Ammon's horn (tissue), 1 donor: Measurements from ENCODE around the gene ARHGAP27.
"Not testable (repeated sequence)": the region's sequence is repeated elsewhere in the genome, so short reads cannot be mapped to it uniquely, and the experiment has no call there.

Source experiments
- DNase-seq: peaks from one replicate; pipeline ENCODE4 v3.0.0-alpha.2; 2016; ENCODE audit warnings: low spot score

Gene ARHGAP27

DNA sequence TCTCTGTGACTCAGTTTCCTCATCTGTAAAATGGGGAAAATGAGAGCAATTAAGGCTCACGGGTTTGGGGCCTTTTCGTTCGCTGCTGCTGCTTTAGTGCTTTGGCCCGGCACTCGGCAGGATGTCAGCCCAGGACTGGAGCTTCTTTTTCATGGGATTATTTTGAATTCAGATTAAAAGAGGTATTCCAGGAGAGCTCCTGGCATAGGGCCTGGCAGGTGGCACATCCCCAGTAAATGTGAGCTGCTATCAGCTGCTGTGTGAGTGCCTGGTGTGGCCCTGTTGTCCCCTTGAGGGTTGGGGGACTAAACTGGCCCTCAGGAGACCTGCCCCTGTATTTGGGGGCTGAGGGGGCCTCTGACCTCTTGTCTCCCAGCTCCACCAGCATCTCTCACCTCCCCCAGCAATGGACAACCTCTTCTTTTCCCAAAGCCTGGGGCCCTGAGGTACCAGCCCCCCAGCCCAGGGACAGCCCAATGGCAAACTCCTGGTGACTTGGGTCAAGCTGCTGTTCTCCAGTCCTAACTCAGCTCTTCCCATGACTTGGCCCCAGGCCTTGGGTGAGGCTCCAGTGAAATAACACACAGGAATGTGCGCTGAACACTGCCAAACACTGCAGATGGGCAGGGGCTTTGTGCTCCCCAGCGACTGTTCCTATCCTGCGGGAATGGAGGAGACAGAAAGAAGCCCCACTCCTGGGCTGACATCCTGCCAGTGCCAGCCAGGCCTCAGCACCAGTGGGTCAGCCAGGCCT is 14.4 kb upstream of the ARHGAP27 start:
- not testable (repeated sequence) for DNase-seq

DNA sequence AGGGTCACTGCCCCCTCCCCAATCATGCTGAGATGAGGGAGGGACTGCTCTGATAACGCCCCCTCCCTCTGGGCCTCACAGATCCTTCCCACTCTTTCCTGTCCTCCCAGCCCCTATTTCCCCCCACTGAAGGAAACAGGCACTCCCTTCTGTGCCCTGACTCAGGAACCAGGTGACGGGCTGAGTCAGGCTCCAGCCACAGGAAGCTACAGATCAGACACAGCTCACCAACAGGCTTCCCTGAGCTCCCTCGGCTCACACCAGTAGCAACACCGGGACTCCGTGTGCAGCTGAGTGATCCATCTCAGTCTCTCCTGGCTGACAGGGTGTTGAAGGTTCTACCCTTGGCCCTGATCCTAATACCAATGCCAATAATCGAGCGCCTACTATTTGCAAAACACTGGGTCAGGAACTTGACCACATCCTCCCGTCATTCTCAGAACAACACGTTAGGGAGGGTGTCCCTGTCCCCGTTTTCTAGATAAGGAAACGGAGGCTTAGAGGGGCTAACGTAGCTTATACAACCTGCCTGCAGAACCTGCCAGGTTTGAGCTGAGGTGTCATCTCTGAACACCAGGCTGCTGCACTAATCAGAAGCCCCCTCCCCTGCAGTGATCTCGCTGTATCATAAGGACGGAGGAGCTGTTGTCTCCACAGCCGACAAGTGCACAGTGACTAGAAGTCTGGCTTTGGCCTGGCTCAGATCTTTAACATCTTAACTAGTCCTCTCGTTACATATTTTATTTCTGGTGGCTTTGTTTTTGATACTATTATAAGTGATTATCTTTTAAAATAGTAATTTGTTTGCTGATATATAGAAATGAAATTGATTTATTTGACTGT is 13.5 kb upstream of the ARHGAP27 start:
- DNase-seq, result not testable (repeated sequence)

DNA sequence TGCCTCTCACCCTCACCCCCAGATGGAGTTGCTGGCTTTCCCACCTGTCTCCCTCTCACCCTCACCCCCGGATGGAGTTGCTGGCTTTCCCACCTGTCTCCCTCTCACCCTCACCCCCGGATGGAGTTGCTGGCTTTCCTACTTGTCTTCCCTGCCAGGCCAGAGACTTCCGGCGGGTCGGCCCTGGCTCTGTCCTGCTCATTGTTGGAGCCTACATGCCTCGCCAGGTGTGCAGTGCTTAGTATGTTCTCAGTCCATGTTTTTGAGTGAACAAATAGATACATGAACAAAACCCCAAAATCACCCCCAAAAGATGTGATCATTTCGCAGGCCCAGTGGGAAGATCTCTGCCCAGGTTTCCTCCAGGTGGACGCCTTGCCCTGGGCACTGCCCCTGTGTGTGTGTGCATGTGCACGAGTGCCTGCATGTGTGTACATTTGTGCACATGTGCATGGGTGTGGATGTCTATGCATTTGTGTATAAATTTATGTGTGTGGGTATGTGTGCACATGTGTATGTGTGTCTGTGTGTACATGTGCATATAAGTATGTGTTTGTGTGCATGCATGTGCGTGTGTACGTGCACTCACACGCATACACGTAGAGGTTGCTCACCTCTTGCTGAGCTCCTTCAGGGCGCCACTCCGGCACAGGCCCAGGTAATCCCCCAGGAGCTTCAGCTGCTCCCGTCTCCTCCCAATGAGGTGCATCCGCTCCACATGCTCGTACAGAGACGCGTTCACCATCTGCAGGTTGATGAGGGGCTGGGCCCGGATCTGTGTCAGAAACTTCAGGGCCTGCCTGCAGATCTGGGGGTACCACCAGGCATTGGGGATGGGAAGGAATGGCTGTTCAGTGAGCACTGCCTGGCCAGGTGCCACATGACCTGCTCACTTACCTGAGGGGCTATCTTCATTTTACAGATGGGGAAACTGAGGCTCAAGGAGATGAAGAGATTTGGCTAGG is 12.5 kb upstream of the ARHGAP27 start:
- not testable (repeated sequence) for DNase-seq

DNA sequence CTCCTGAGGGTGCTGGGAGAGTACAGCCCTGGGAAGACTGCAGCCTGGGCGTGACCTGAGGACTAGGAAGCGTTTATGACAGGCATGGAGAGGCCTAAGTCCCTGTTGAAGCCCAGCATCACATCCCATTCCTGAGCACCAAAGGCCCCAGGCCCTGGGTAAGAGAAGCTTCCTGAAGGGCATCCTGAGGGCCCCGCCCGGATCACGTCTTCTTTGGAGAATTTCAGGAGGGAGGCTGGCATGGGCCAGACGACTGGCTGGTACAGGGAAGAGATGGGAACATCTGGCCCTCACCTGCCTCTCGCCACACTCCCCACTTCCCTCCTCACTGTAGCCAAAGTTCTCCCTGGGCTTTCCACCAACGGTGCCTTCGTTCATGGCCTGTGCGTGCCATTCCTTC is 11.6 kb upstream of the ARHGAP27 start:
- not testable (repeated sequence) for DNase-seq

DNA sequence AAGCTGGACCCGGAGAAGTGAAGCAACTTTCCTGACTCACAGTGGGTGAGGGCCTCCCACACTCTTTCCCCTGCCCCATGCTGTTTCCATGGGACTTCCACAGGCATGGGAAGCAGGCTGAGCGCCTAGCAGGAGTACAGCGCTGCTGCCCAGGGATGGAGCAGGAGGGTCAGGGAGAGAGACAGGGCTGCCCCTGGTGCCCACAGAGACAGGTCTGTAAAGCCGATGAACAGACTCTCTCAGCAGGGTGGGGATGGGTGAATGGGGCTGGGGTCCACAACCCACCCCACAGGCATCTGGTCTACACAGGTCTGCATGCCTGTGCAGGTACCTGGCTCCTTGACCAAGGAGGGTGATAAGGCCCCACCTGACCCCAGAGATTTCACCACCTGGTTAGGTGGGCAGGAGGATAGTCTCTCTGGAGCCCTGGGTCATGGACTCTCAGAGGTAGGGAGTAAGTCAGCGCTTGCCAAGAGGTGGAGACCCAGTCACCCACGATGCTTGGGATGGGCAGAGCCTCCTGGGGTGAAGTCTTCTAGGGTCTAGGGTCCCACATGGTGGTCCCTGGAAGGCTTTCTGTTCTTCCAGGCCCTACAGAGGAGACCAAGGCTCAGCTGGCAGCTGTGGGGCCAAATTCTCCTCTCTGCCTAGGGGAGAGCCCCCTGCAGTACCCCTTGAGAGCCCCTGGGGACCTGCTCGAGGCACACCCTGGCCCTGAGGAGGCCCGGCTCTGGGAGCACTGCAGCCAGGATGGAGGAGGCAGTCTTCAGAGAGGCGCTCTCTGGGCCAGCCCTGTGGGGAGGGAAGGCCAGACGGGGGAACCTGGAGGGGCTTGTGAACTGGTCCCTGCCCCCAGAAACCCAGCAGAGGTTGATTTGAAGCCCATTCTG is 10.9 kb upstream of the ARHGAP27 start:
- DNase-seq, result not testable (repeated sequence)

DNA sequence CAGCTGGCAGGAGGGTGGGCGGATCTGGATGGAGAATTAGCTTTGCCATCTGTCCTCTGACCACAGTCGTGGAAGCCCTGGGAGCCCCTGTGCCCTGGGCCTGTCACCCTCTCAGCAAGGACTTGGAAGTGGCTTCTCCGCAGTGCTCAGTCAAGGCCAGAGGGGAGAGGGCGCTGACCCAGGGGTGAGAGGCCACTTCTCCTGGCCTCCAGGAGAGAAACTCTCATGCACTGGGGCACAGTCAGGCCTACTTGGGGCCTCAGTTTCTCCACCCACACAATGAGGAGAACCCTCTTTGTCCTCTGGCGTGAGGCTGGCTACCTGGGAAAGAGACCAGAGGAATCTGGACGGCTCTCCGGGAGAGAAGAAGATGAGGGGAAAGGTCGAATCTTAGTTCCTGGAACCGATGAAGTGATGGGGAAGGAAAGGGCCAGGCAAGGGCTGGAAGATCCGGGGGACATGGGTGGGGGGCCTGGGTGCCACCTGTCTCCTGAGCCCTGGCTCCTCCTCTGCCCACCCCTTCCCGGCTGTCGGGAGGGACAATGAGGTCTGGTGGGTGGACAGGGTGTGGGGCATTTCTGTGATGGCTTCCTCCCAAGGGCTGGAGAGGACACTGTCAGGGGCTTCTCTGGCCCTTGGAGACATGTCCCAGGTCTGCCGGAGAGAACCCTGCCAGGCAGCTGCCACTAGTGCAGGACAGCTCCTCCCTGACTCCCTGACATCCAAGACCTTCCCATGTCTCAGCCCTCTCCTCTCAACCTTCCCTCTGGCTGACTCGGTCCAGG is 9.0 kb upstream of the ARHGAP27 start:
- DNase-seq, result no peak

- DNase-seq, result not testable (repeated sequence)
These were observed 8.3 kb upstream of the ARHGAP27 start for GRCh38 chr17:45440839-45441515.

GRCh38 chr17:45440161-45440778 is 7.6 kb upstream of the ARHGAP27 start:
- no peak for DNase-seq

GRCh38 chr17:45438931-45439610 is 6.4 kb upstream of the ARHGAP27 start:
- DNase-seq, result no peak

DNA sequence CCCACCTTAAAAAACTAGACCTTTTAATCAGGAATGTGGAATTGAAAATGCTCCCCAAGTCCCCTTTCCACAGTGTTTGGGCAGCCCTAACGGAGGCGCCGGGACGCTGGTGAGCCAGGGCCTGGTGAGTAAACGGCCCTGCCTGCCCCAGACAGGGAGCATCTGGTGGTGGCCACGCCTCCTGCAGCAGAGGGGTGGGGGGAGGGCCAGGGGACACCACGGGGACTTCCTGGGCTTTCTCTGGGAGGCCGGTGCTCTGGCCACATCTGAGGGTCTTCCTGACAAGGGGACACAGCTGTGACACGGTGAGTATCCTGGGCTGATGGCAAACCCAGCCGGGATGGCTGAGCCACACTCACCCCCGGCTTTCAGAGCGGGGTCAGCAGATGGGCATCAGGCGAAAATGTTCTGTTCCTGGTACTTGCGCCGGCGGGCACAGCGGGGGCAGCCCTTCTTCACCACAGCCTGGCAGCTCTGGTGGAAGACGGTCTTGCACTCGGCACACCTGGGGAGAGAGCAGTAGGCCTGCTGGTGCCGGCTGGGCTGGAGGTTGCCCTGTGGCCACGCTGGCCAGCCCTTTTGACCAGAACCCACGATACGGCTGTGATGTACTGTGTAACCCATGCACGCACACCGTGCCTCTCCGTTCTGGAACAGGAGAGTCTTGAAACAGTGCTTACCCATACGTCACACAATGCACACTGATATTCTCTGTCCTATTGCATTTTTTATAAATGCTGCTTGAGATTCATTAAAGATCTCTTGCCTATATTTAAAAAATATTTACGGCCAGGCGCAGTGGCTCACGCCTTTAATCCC is 5.0 kb upstream of the ARHGAP27 start:
- no peak for DNase-seq

GRCh38 chr17:45436625-45437464 is 4.2 kb upstream of the ARHGAP27 start:
- no peak for DNase-seq

- no peak for DNase-seq
These were observed 3.5 kb upstream of the ARHGAP27 start for GRCh38 chr17:45436161-45436560.

DNA sequence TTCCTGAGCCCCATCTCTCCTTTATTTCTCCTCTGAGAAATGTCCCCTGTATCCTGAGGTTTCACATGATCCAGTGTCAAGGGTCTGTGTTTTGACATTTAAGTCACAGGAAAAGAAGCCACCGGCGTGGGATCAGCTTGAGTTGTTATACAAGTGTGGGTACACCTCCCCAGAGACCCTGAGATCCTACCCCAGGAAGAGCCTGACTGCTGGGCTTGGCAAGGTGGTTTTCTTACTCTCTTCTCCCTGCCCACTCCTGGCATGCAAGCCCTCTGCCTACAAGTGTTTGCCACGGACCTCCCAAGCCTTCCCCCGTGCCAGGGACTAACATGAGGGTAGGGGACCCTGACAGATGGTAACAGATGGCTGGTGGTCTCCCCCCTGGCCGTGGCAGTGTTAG is 2.8 kb upstream of the ARHGAP27 start:
- no peak for DNase-seq

DNA sequence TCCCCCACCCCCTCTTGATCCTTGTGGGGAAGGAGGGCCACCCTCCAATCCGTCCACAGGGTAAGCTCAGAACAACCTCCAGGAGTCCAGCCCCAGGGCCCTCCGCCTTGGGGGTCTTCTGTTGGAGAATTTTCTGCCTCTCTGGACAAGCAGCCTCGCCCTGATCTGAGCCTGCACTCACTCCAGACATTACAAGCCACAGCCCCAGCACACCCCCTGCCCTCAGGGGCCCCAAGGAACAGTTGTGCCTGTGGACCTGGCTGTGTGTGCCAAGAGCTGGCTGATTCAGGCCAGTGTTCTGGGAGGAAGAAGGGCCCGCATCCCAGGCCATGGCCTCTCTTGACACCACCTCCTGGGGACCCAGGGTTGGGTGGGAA is 477 bp upstream of the ARHGAP27 start:
- no peak for DNase-seq

DNA sequence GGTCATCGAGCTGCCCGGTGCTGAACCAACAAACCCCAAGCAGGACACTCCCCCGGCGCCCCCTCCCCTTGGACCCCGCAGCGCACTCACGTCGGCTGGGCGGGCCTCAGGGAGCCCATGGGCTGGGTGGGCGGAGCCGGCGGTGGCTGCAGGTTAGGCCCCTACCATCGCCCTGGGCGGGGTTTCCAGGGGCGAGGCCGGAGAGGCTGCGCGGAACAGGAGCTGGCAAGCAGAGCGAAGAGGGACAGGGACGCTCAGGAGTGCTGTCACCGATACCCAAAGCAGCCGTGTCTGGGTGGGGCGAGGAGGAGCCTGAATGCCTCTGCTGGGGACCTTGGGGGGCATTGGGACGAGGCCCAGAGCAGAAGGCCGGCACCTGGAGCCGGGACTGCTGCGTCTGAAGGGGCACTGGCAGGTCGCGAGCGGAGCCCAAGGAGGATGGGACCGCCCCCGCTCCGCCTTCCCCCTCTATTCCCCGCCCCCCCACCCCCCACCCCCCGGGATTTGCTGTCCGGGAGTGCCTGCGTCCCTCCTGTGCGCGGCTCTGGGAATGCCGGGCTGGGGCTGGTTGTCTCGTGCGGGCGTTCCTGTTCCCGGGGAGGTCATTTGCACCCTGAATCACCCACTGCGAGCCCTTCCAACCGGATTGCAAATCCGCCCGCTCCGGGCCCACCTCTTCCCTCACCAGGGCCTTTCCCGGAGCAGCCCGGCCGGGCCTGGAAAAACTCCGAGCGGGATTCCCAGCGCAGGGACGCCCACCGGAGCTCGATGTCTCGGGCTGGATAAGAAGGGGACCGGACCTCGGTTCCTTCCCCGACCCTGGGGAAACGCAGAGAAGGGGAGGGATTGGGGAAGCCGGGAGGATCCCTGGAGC is 902 bp downstream of the ARHGAP27 start:
- DNase-seq, result no peak
